ENCODE results near the gene ZNF777.

The ZNF777 gene

GRCh38 chr7:149475121-149476045 is 14.5 kb upstream of the ZNF777 start:
- DNase-seq: no peak

- no peak for DNase-seq
Measured at GRCh38 chr7:149474309-149475120, 13.7 kb upstream of the ZNF777 start.

- DNase-seq: no peak
Measured at GRCh38 chr7:149473251-149473650, 12.4 kb upstream of the ZNF777 start.

- no peak for DNase-seq
Measured at GRCh38 chr7:149471289-149471953, 10.6 kb upstream of the ZNF777 start.

- no peak for DNase-seq
Measured at GRCh38 chr7:149469806-149470205, 8.9 kb upstream of the ZNF777 start.

GRCh38 chr7:149468208-149468607 is 7.3 kb upstream of the ZNF777 start:
- DNase-seq: no peak

GRCh38 chr7:149467321-149467859 is 6.5 kb upstream of the ZNF777 start:
- no peak for DNase-seq

GRCh38 chr7:149466364-149466763 is 5.5 kb upstream of the ZNF777 start:
- DNase-seq: no peak

- DNase-seq: no peak
Measured at GRCh38 chr7:149463500-149464161, 2.8 kb upstream of the ZNF777 start.

GRCh38 chr7:149462101-149462520 is 1.2 kb upstream of the ZNF777 start:
- DNase-seq: no peak

GRCh38 chr7:149459540-149460452 is 1.1 kb downstream of the ZNF777 start:
- no peak for DNase-seq

- DNase-seq: no peak
Measured at GRCh38 chr7:149459201-149459539, 1.7 kb downstream of the ZNF777 start.

GRCh38 chr7:149458235-149458634 is 2.6 kb downstream of the ZNF777 start:
- no peak for DNase-seq

- DNase-seq: no peak
Measured at GRCh38 chr7:149457766-149458165, 3.1 kb downstream of the ZNF777 start.

GRCh38 chr7:149456506-149457421 is 4.1 kb downstream of the ZNF777 start:
- DNase-seq: no peak

- no peak for DNase-seq
Measured at GRCh38 chr7:149455175-149455950, 5.5 kb downstream of the ZNF777 start.

- no peak for DNase-seq
Measured at GRCh38 chr7:149454750-149455149, 6.1 kb downstream of the ZNF777 start.

GRCh38 chr7:149454006-149454405 is 6.9 kb downstream of the ZNF777 start:
- DNase-seq: no peak

- no peak for DNase-seq
Measured at GRCh38 chr7:149450821-149451220, 10.0 kb downstream of the ZNF777 start.

GRCh38 chr7:149449897-149450296 is 11.0 kb downstream of the ZNF777 start:
- no peak for DNase-seq
